ENCODE measurements around the gene ZHX3.

DNA sequence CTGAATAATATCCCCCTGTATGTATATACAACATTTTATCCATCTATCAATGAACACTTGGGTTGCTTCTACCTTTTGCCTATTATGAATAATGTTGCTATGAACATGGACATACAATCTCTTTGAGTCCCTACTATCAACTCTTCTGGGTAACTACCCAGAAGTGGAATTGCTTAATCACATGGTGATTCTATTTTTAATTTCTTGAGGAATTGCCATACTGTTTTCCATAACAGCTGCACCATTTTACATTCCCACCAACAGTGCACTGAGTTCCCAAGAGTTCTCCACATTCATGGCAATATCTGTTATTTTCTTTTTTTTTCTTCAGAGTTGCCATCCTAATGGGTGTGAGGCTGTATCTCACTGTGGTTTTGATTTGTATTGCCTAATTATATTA, 88.3 kb downstream of the ZHX3 start:
- TF ChIP-seq POLR2AphosphoS5 (IDR thresholded peaks at IDR 0.05; ENCODE audit: low read depth) = no peak
- TF ChIP-seq, protein P1, sequence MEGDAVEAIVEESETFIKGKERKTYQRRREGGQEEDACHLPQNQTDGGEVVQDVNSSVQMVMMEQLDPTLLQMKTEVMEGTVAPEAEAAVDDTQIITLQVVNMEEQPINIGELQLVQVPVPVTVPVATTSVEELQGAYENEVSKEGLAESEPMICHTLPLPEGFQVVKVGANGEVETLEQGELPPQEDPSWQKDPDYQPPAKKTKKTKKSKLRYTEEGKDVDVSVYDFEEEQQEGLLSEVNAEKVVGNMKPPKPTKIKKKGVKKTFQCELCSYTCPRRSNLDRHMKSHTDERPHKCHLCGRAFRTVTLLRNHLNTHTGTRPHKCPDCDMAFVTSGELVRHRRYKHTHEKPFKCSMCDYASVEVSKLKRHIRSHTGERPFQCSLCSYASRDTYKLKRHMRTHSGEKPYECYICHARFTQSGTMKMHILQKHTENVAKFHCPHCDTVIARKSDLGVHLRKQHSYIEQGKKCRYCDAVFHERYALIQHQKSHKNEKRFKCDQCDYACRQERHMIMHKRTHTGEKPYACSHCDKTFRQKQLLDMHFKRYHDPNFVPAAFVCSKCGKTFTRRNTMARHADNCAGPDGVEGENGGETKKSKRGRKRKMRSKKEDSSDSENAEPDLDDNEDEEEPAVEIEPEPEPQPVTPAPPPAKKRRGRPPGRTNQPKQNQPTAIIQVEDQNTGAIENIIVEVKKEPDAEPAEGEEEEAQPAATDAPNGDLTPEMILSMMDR (IDR thresholded peaks at IDR 0.05; ENCODE audit: insufficient read depth, low read length) = no peak
- TF ChIP-seq, protein P2, sequence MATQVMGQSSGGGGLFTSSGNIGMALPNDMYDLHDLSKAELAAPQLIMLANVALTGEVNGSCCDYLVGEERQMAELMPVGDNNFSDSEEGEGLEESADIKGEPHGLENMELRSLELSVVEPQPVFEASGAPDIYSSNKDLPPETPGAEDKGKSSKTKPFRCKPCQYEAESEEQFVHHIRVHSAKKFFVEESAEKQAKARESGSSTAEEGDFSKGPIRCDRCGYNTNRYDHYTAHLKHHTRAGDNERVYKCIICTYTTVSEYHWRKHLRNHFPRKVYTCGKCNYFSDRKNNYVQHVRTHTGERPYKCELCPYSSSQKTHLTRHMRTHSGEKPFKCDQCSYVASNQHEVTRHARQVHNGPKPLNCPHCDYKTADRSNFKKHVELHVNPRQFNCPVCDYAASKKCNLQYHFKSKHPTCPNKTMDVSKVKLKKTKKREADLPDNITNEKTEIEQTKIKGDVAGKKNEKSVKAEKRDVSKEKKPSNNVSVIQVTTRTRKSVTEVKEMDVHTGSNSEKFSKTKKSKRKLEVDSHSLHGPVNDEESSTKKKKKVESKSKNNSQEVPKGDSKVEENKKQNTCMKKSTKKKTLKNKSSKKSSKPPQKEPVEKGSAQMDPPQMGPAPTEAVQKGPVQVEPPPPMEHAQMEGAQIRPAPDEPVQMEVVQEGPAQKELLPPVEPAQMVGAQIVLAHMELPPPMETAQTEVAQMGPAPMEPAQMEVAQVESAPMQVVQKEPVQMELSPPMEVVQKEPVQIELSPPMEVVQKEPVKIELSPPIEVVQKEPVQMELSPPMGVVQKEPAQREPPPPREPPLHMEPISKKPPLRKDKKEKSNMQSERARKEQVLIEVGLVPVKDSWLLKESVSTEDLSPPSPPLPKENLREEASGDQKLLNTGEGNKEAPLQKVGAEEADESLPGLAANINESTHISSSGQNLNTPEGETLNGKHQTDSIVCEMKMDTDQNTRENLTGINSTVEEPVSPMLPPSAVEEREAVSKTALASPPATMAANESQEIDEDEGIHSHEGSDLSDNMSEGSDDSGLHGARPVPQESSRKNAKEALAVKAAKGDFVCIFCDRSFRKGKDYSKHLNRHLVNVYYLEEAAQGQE (IDR thresholded peaks at IDR 0.05; ENCODE audit: insufficient replicate concordance, low read depth) = no peak
